PC-3 (cell line): Measurements from ENCODE around the gene HIGD2A. TPM values are rescaled to one million over a fixed set of nuclear protein-coding genes. Genes with fewer than 3 reads are reported as not detected.

Experiments used
- ATAC-seq: fragments of 200-7000 bp; cut with Tn5 transposase; 2 replicates; pipeline ENCODE4 v1.9.1; 2020; ENCODE audit warnings: mild to moderate bottlenecking, moderate library complexity
- BruUV-seq: library from RNA; stranded (reverse); fragments of 400-500 nt; replicated peaks from 2 replicates; lab custom pipeline; 2021; lab: Mats Ljungman, UMichigan
- CTCF ChIA-PET: fragments of 300-600 bp; sonication (Branson Sonifier 250); formaldehyde crosslinking; loops from one replicate; lab custom pipeline; 2022; ENCODE audit warnings: antibody characterized with exemption; lab: Charles Lee
- POLR2A ChIA-PET: fragments of 300-600 bp; sonication (Branson Sonifier 250); formaldehyde crosslinking; loops from one replicate; lab custom pipeline; 2022; ENCODE audit warnings: antibody characterized with exemption; ENCODE audit not compliant: unreplicated experiment; lab: Charles Lee
- DNase-seq: peaks from one replicate; pipeline ENCODE4 v3.0.0-alpha.2; 2015
- H2AFZ ChIP-seq: fragments of 300-600 bp; sonication (generic); 2 replicates; pipeline ENCODE4 v1.6.0; 2016; ENCODE audit warnings: antibody characterized with exemption, low read length
- H3F3A ChIP-seq: fragments of 300-600 bp; sonication (generic); one replicate; pipeline ENCODE4 v1.6.0; 2017; ENCODE audit warnings: antibody characterized with exemption, low read length, control low read depth, mild to moderate bottlenecking; ENCODE audit not compliant: unreplicated experiment
- H3K27ac ChIP-seq: fragments of 300-600 bp; sonication (generic); 2 replicates; pipeline ENCODE4 v1.5.1; 2016; ENCODE audit warnings: mild to moderate bottlenecking, low read length
- H3K27me3 ChIP-seq: fragments of 300-600 bp; sonication (generic); 2 replicates; pipeline ENCODE4 v1.6.1; 2016; ENCODE audit warnings: low read length, mixed read lengths
- H3K36me3 ChIP-seq: fragments of 300-600 bp; sonication (generic); 2 replicates; pipeline ENCODE4 v1.6.1; 2016; ENCODE audit warnings: low read depth, mixed run types, low read length, mixed read lengths
- H3K4me1 ChIP-seq: fragments of 300-600 bp; sonication (generic); 2 replicates; pipeline ENCODE4 v1.5.1; 2016; ENCODE audit warnings: low read length; ENCODE audit not compliant: insufficient read depth
- H3K4me2 ChIP-seq: fragments of 300-600 bp; sonication (generic); 2 replicates; pipeline ENCODE4 v1.6.0; 2016; ENCODE audit warnings: low read length
- H3K4me3 ChIP-seq: fragments of 300-600 bp; sonication (generic); 2 replicates; pipeline ENCODE4 v1.5.1; 2016; ENCODE audit warnings: mild to moderate bottlenecking, low read length, mixed read lengths
- H3K79me2 ChIP-seq: fragments of 300-600 bp; sonication (generic); 2 replicates; pipeline ENCODE4 v1.6.1; 2017; ENCODE audit warnings: low read length, mixed read lengths
- H3K9ac ChIP-seq: fragments of 300-600 bp; sonication (generic); 2 replicates; pipeline ENCODE4 v1.6.0; 2016; ENCODE audit warnings: mild to moderate bottlenecking, low read length
- H3K9me2 ChIP-seq: fragments of 300-600 bp; sonication (generic); replicated peaks from 2 replicates; pipeline ENCODE4 v1.6.1; 2016; ENCODE audit warnings: mixed run types, low read length, mixed read lengths
- H3K9me3 ChIP-seq: fragments of 300-600 bp; sonication (generic); 2 replicates; pipeline ENCODE4 v1.6.1; 2016; ENCODE audit warnings: low read length, mixed read lengths
- H4K20me1 ChIP-seq: fragments of 300-600 bp; sonication (generic); 2 replicates; pipeline ENCODE4 v1.6.1; 2016; ENCODE audit warnings: low read length, mixed read lengths
- EZH2 ChIP-seq: fragments of 300-600 bp; sonication (generic); IDR thresholded peaks from one replicate; pipeline ENCODE4 v1.6.1; 2017; ENCODE audit warnings: antibody characterized with exemption, mild to moderate bottlenecking, low read length; ENCODE audit not compliant: unreplicated experiment
- EZH2phosphoT487 ChIP-seq: fragments of 300-600 bp; sonication (generic); IDR thresholded peaks from 2 replicates; pipeline ENCODE4 v1.6.1; 2018; ENCODE audit warnings: mild to moderate bottlenecking, antibody characterized with exemption, low read length, borderline replicate concordance
- intact Hi-C: fragments of 100-400 bp; cut with micrococcal nuclease; formaldehyde crosslinking; loops from 2 replicates; pipeline ENCODE4 v1.9.0; 2023
- total RNA-seq: library from RNA; depleted of rRNA; stranded (reverse); fragments of >200 nt; gene quantifications from 2 replicates; pipeline ENCODE4 v1.2.3, GENCODE V29; 2014
- TF ChIP-seq, protein P1 (sequence below): fragments of 300-600 bp; sonication (generic); conservative IDR thresholded peaks from 2 replicates; pipeline ENCODE4 v1.5.1; 2017; ENCODE audit warnings: antibody characterized with exemption, low read depth, mild to moderate bottlenecking, low read length

HIGD2A gene
- total RNA-seq, 1 experiment from 2014 or later: 174 TPM

DNA sequence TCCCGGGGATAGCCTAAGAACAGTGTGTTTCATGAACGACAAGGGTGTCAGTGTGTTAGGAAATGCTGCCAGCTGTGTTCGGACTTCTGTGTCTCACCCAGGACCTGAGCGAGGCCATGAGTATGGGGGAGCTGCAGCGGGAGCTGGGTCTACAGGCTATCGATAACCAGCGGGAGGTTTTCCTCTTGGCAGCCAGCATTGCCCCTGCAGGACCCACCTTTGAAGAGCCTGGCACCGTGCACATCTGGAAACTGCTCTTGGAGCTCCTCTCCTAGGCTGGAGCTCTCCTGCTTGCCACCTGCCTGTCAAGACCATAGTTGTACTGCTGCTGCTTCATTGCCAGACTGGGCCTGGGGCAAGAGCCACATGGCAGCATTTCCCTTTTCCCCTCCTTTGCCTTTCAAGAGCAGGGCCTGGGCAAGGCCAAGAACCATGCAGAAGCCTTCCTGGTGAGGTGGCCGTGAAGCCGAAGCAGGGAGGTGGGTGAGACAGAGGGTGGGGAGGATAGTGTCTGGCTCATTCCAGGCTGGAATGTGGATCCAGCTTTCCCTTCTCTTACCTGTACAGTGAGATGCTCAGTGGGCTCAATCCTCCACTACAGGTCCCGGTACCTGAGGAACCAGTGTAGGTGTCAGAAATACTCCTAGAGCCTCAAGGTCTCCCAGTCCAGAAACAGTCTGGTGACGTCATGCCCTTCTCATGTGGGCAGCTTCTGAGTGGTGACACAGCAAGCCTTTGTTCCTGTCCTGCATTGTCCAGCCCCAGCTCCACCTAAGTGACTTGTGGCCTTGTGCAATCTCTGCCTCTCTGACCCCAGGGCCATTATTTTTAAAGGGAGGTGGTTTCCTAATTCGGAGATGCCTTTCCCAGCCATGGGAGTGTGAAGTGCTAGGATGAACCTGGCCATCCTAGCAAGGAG is 16.7 kb upstream of the HIGD2A start:
- H3K79me2 ChIP-seq: no peaks in the 10 kb centered on the region
- H2AFZ ChIP-seq: no peak overlapping the region
- DNase-seq (no peak), ATAC-seq (no peak)
- H3K27ac ChIP-seq: no peak overlapping the region
- H3F3A ChIP-seq: no peaks in the 10 kb centered on the region
- H3K36me3 ChIP-seq: no peaks in the 10 kb centered on the region
- no peaks in the 10 kb centered on the region for H3K4me1 ChIP-seq
- POLR2A ChIA-PET: no interaction called here
- no TSS peak for BruUV-seq
- no peak overlapping the region for H3K4me2 ChIP-seq
- no peaks in the 10 kb centered on the region for H3K27me3 ChIP-seq
- no peak overlapping the region for H3K9ac ChIP-seq
- no peak for TF ChIP-seq EZH2phosphoT487
- TF ChIP-seq, protein P1, sequence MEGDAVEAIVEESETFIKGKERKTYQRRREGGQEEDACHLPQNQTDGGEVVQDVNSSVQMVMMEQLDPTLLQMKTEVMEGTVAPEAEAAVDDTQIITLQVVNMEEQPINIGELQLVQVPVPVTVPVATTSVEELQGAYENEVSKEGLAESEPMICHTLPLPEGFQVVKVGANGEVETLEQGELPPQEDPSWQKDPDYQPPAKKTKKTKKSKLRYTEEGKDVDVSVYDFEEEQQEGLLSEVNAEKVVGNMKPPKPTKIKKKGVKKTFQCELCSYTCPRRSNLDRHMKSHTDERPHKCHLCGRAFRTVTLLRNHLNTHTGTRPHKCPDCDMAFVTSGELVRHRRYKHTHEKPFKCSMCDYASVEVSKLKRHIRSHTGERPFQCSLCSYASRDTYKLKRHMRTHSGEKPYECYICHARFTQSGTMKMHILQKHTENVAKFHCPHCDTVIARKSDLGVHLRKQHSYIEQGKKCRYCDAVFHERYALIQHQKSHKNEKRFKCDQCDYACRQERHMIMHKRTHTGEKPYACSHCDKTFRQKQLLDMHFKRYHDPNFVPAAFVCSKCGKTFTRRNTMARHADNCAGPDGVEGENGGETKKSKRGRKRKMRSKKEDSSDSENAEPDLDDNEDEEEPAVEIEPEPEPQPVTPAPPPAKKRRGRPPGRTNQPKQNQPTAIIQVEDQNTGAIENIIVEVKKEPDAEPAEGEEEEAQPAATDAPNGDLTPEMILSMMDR: no peak
- TF ChIP-seq EZH2: no peak
- no peaks in the 10 kb centered on the region for H3K9me3 ChIP-seq
- H3K9me2 ChIP-seq: no peaks in the 10 kb centered on the region
- intact Hi-C loops: no loop called here
- no peaks in the 10 kb centered on the region for H4K20me1 ChIP-seq
- CTCF ChIA-PET: no interaction called here
- H3K4me3 ChIP-seq: no peak overlapping the region

- no peaks in the 10 kb centered on the region for H4K20me1 ChIP-seq
- intact Hi-C loops: no loop called here
- H2AFZ ChIP-seq: no peak overlapping the region
- no peak for ATAC-seq
- H3F3A ChIP-seq: no peaks in the 10 kb centered on the region
- no peaks in the 10 kb centered on the region for H3K9me2 ChIP-seq
- H3K36me3 ChIP-seq: no peaks in the 10 kb centered on the region
- BruUV-seq: no TSS peak
- H3K4me3 ChIP-seq: no peak overlapping the region
- POLR2A ChIA-PET: no interaction called here
- no peaks in the 10 kb centered on the region for H3K79me2 ChIP-seq
- no peaks in the 10 kb centered on the region for H3K4me1 ChIP-seq
- no peak overlapping the region for H3K9ac ChIP-seq
- no peak overlapping the region for H3K4me2 ChIP-seq
- H3K9me3 ChIP-seq: no peaks in the 10 kb centered on the region
- no peak for DNase-seq
- TF ChIP-seq, protein P1: no peak
- TF ChIP-seq EZH2phosphoT487: no peak
- TF ChIP-seq EZH2: no peak
- CTCF ChIA-PET: no interaction called here
- no peaks in the 10 kb centered on the region for H3K27me3 ChIP-seq
- H3K27ac ChIP-seq: no peak overlapping the region
Observed at GRCh38 chr5:176373100-176373818, 15.3 kb upstream of the HIGD2A start.
